ENCODE measurements around the gene CHID1. TPM values are rescaled to one million over a fixed set of nuclear protein-coding genes. Genes with fewer than 3 reads are reported as not detected.
A peak's percentile ranks its signal among the peaks of the same experiment; 100 is the strongest.

CHID1 gene
- polyA plus RNA-seq, 2 donors: 22.5 to 30.7 TPM

GRCh38 chr11:836700-837099 is 73.9 kb downstream of the CHID1 start:
- H3K9me3 ChIP-seq (ENCODE audit: control insufficient read depth in 2 of 2, insufficient read depth in 1 of 2, low read depth in 1 of 2, low read length in 1 of 2): no peaks in the 10 kb centered on the region
- no peaks in the 10 kb centered on the region for H3K27me3 ChIP-seq (ENCODE audit: control insufficient read depth in 1 of 2, insufficient read depth in 2 of 2, low read length in 2 of 2)
- H3K4me3 ChIP-seq (ENCODE audit: low read depth in 1 of 2, low read length in 2 of 2): no peak overlapping the region
- no peak overlapping the region for H3K27ac ChIP-seq (ENCODE audit: low read depth in 2 of 2, low read length in 1 of 2)
- WGBS, 2 donors: 75 to 78% methylated on average over 9 of the region's 9 CpGs
- H3K36me3 ChIP-seq (ENCODE audit: control insufficient read depth in 2 of 2, insufficient read depth in 2 of 2, low read length in 1 of 2): peaks cover 3 to 34% of the 10 kb centered on the region in 2 donors
- H3K4me1 ChIP-seq (ENCODE audit: control insufficient read depth in 2 of 2, insufficient read depth in 2 of 2, low read length in 1 of 2): peaks cover 10 to 33% of the 10 kb centered on the region in 2 donors

DNA sequence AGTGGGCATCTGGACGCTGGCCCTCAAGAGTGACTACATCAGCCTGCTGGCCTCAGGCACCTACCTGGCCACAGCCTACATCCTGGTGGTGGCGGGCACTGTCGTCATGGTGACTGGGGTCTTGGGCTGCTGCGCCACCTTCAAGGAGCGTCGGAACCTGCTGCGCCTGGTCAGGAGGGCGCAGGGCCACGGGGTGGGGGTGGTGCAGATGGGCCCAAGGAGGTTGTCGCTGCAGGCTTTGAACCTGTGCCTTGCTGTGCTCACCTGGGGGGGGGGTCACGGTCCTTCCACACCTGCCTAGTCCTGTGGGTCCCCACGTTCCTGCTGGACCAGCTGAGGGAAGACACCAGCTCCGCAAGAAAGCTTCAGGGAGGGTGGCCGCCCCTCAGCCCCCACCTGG is 74.3 kb downstream of the CHID1 start:
- Histone ChIP-seq H3K27ac (ENCODE audit: low read depth in 2 of 2, low read length in 1 of 2) (no peak overlapping the region), H3K4me1 (ENCODE audit: control insufficient read depth in 2 of 2, insufficient read depth in 2 of 2, low read length in 1 of 2) (peaks cover 10 to 36% of the 10 kb centered on the region in 2 donors), H3K36me3 (ENCODE audit: control insufficient read depth in 2 of 2, insufficient read depth in 2 of 2, low read length in 1 of 2) (peaks cover 3 to 34% of the 10 kb centered on the region in 2 donors), H3K27me3 (ENCODE audit: control insufficient read depth in 1 of 2, insufficient read depth in 2 of 2, low read length in 2 of 2) (no peaks in the 10 kb centered on the region), H3K4me3 (ENCODE audit: low read depth in 1 of 2, low read length in 2 of 2) (no peak overlapping the region), H3K9me3 (ENCODE audit: control insufficient read depth in 2 of 2, insufficient read depth in 1 of 2, low read depth in 1 of 2, low read length in 1 of 2) (no peaks in the 10 kb centered on the region)
- WGBS, 2 donors: 88 to 90% methylated on average over 14 of the region's 14 CpGs

DNA sequence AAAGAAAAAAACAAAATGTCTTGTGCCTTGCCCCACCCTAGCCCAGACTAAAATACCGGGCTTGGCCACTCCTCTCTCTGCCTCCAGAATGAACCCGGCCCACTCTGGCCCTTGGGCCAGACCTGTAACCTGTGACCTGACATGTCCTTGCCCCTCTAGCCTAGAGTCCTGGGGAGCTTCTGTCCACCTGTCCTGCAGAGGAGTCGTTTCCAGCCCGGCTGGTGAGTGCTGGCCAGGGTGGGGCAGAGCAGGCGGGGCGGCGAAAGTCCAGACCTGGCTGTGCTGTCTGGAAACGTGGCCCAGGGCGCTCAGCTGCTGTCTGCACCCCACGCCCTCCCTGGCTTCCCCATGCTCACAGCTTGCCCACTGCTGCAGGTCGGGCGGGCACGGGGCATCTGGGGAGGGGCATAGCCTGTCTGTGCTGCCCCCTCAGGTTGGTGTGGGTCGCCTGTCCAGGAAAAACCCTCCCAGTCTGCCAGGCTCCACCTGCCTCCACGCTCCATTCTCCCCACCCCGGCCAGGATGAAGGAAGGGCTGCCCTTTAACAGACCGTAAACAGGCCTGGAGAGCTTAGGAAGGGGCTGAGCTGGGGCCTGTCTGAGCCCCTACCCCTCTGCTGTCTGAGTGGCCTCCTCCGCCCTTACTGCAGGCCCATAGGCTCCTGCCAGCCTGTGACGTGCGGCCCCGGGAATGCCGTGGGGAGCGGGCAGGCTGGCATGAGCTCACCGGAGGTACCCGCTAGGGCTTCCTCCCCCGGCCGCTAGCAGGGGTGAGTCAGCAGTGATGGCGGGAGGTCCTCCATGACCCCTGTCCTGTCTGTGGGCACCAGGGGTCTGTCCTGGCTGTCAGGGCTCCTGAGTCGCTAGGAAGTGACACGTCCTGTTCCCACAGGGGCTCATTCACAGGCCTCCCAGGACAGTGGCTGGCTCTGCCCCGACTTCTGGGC is 76.0 kb downstream of the CHID1 start:
- Histone ChIP-seq H3K36me3 (ENCODE audit: control insufficient read depth in 2 of 2, insufficient read depth in 2 of 2, low read length in 1 of 2) (peaks cover 3 to 29% of the 10 kb centered on the region in 2 donors), H3K27me3 (ENCODE audit: control insufficient read depth in 1 of 2, insufficient read depth in 2 of 2, low read length in 2 of 2) (peaks cover 0 to 4% of the 10 kb centered on the region in 2 donors), H3K4me3 (ENCODE audit: low read depth in 1 of 2, low read length in 2 of 2) (peak overlapping the region in 1 of 2 donors; percentile 16), H3K27ac (ENCODE audit: low read depth in 2 of 2, low read length in 1 of 2) (peak overlapping the region; percentile 78 to 88), H3K9me3 (ENCODE audit: control insufficient read depth in 2 of 2, insufficient read depth in 1 of 2, low read depth in 1 of 2, low read length in 1 of 2) (no peaks in the 10 kb centered on the region), H3K4me1 (ENCODE audit: control insufficient read depth in 2 of 2, insufficient read depth in 2 of 2, low read length in 1 of 2) (peaks cover 21 to 38% of the 10 kb centered on the region in 2 donors)
- 18 to 22% methylated on average over 29 to 31 of the region's 31 CpGs for WGBS, 2 donors

GRCh38 chr11:833849-834311 is 76.7 kb downstream of the CHID1 start:
- H3K36me3 ChIP-seq (ENCODE audit: control insufficient read depth in 2 of 2, insufficient read depth in 2 of 2, low read length in 1 of 2): peaks cover 3 to 24% of the 10 kb centered on the region in 2 donors
- H3K27me3 ChIP-seq (ENCODE audit: control insufficient read depth in 1 of 2, insufficient read depth in 2 of 2, low read length in 2 of 2): peaks cover 0 to 4% of the 10 kb centered on the region in 2 donors
- H3K9me3 ChIP-seq (ENCODE audit: control insufficient read depth in 2 of 2, insufficient read depth in 1 of 2, low read depth in 1 of 2, low read length in 1 of 2): no peaks in the 10 kb centered on the region
- H3K4me3 ChIP-seq (ENCODE audit: low read depth in 1 of 2, low read length in 2 of 2): peak overlapping the region; percentile 62 to 66
- peaks cover 23 to 45% of the 10 kb centered on the region in 2 donors for H3K4me1 ChIP-seq (ENCODE audit: control insufficient read depth in 2 of 2, insufficient read depth in 2 of 2, low read length in 1 of 2)
- 25 to 39% methylated on average over 9 of the region's 9 CpGs for WGBS, 2 donors
- peak overlapping the region; percentile 85 to 88 for H3K27ac ChIP-seq (ENCODE audit: low read depth in 2 of 2, low read length in 1 of 2)

GRCh38 chr11:833114-833791 is 77.4 kb downstream of the CHID1 start:
- Histone ChIP-seq H3K4me3 (ENCODE audit: low read depth in 1 of 2, low read length in 2 of 2) (peak overlapping the region; percentile 62 to 66), H3K27ac (ENCODE audit: low read depth in 2 of 2, low read length in 1 of 2) (peak overlapping the region; percentile 85 to 88), H3K9me3 (ENCODE audit: control insufficient read depth in 2 of 2, insufficient read depth in 1 of 2, low read depth in 1 of 2, low read length in 1 of 2) (no peaks in the 10 kb centered on the region), H3K27me3 (ENCODE audit: control insufficient read depth in 1 of 2, insufficient read depth in 2 of 2, low read length in 2 of 2) (peaks cover 0 to 4% of the 10 kb centered on the region in 2 donors), H3K36me3 (ENCODE audit: control insufficient read depth in 2 of 2, insufficient read depth in 2 of 2, low read length in 1 of 2) (peaks cover 3 to 18% of the 10 kb centered on the region in 2 donors), H3K4me1 (ENCODE audit: control insufficient read depth in 2 of 2, insufficient read depth in 2 of 2, low read length in 1 of 2) (peaks cover 23 to 51% of the 10 kb centered on the region in 2 donors)
- 0 to 1% methylated on average over 32 to 55 of the region's 55 CpGs for WGBS, 2 donors

DNA sequence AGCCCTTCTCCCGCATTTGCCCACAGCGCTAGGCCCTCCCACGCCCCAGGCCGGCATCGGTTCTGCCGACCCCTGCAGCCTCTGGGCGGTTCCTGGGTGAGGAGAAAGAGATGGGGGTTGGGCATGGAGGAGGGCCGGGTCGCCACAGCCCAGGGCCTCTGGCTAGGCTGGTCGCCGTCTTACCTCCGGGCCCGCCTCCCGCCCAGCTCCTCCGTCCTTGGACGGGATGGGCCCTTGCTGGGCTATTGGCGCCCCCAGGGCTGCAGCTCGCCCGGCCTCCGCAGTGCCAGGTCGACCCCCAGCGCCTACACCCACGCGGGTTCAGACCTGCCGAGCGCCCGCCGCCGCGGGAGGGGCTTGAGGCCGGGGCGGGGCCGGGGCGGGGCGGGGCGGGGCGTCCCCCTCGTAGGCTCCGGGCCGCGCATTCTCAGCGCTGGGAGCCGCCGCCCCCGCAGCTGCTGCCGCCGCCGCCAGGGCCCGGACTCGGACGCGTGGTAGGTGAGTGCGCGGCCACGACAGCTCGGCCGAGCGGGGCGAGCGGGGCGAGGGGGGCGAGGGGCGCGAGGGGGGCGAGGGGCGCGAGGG is 78.0 kb downstream of the CHID1 start, which contains the start of gene CD151:
Gene CD151 (plus strand): TSS at position 424 of the 585 bp plus-strand sequence. CDS start 3,118 bp downstream, outside the sequence.
- Histone ChIP-seq H3K27me3 (ENCODE audit: control insufficient read depth in 1 of 2, insufficient read depth in 2 of 2, low read length in 2 of 2) (peaks cover 0 to 4% of the 10 kb centered on the region in 2 donors), H3K9me3 (ENCODE audit: control insufficient read depth in 2 of 2, insufficient read depth in 1 of 2, low read depth in 1 of 2, low read length in 1 of 2) (no peaks in the 10 kb centered on the region), H3K4me3 (ENCODE audit: low read depth in 1 of 2, low read length in 2 of 2) (peak within 1 kb of the TSS; percentile 62 to 66), H3K36me3 (ENCODE audit: control insufficient read depth in 2 of 2, insufficient read depth in 2 of 2, low read length in 1 of 2) (peaks cover 3 to 14% of the 10 kb centered on the region in 2 donors), H3K4me1 (ENCODE audit: control insufficient read depth in 2 of 2, insufficient read depth in 2 of 2, low read length in 1 of 2) (peaks cover 23 to 55% of the 10 kb centered on the region in 2 donors), H3K27ac (ENCODE audit: low read depth in 2 of 2, low read length in 1 of 2) (peak within 1 kb of the TSS; percentile 85 to 88)
- 2 to 7% methylated on average over 17 to 67 of the region's 67 CpGs for WGBS, 2 donors

DNA sequence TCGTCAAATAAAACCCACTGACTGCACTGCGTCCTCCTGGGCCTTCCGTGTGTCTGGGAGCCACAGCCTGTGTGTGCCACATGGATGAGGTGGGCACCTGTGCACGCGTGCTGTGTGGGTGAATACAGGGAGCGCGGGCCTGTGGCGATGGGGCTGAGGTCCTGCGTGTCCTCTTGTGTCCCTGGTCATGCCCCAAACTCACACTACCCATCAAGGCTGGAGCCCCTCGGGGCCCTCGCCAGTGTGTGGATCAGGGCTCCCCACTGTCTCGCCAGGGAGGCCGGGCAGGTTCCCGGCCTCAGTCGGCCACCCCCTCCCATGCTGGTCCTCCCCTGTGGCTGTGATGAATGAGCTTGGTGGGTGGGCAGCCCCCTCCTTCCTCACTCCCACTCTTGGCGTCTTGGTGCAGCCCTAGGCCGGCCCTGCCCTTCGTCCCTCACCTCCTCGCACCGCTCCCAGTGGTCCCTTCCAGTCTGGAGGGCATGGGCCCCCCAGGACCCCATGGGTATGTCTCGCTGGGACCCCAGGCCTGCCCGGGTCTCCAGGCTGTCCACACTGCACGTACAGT is 78.6 kb downstream of the CHID1 start:
- WGBS, 2 donors: 62 to 73% methylated on average over 19 to 23 of the region's 23 CpGs
- Histone ChIP-seq H3K9me3 (ENCODE audit: control insufficient read depth in 2 of 2, insufficient read depth in 1 of 2, low read depth in 1 of 2, low read length in 1 of 2) (no peaks in the 10 kb centered on the region), H3K4me3 (ENCODE audit: low read depth in 1 of 2, low read length in 2 of 2) (peak overlapping the region; percentile 37 to 62), H3K36me3 (ENCODE audit: control insufficient read depth in 2 of 2, insufficient read depth in 2 of 2, low read length in 1 of 2) (peaks cover 0 to 8% of the 10 kb centered on the region in 2 donors), H3K27ac (ENCODE audit: low read depth in 2 of 2, low read length in 1 of 2) (peak overlapping the region in 1 of 2 donors; percentile 33), H3K27me3 (ENCODE audit: control insufficient read depth in 1 of 2, insufficient read depth in 2 of 2, low read length in 2 of 2) (peaks cover 0 to 4% of the 10 kb centered on the region in 2 donors), H3K4me1 (ENCODE audit: control insufficient read depth in 2 of 2, insufficient read depth in 2 of 2, low read length in 1 of 2) (peaks cover 23 to 58% of the 10 kb centered on the region in 2 donors)

DNA sequence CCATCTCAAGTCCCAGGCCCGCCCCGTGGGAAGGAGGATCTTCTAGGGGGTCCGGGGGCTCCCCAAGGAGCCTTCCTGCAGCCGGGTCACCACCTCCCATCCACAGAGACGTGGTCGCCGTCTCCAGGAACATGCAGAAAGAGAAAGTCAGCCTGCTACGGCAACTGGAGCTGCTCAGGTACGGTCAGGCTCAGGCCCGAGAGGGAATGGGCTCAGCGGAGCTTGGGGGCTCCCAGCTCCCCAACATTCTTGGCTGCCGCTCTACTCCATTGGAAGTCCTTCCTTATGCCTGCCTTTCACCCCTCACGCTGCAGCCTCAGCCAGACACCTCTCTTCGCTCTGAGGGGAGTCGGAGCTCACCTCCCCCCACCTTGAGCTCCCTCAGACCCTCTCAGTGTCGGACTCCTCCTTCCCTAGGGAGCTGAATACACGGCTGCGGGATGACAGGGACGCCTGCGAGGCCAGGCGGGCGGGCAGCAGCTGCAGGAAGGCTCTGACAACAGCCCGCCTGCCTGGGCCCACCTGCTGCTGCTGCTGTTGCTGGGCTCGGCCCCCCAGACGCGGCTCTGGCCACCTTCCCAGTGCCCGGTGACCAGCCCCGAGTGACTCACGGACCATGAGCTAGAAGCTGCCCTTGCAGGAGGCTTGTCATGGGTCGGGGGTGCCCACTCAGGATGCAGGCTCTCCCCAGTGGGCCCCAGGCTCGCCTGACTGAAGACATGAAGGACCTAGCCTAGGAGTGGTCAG is 79.3 kb downstream of the CHID1 start:
- Histone ChIP-seq H3K27ac (ENCODE audit: low read depth in 2 of 2, low read length in 1 of 2) (no peak overlapping the region), H3K4me3 (ENCODE audit: low read depth in 1 of 2, low read length in 2 of 2) (peak overlapping the region in 1 of 2 donors; percentile 27), H3K36me3 (ENCODE audit: control insufficient read depth in 2 of 2, insufficient read depth in 2 of 2, low read length in 1 of 2) (peaks cover 0 to 2% of the 10 kb centered on the region in 2 donors), H3K9me3 (ENCODE audit: control insufficient read depth in 2 of 2, insufficient read depth in 1 of 2, low read depth in 1 of 2, low read length in 1 of 2) (no peaks in the 10 kb centered on the region), H3K4me1 (ENCODE audit: control insufficient read depth in 2 of 2, insufficient read depth in 2 of 2, low read length in 1 of 2) (peaks cover 23 to 58% of the 10 kb centered on the region in 2 donors), H3K27me3 (ENCODE audit: control insufficient read depth in 1 of 2, insufficient read depth in 2 of 2, low read length in 2 of 2) (peaks cover 0 to 4% of the 10 kb centered on the region in 2 donors)
- 52 to 53% methylated on average over 29 to 31 of the region's 31 CpGs for WGBS, 2 donors

Data from esophagus (tissue), 2 donors.